NCI-H2029 (cell line): ENCODE measurements around the gene RNF224.

Source experiments
- DNase-seq: peaks from one replicate; lab custom pipeline; 2025; lab: John Stamatoyannopoulos, UW

RNF224 gene

DNA sequence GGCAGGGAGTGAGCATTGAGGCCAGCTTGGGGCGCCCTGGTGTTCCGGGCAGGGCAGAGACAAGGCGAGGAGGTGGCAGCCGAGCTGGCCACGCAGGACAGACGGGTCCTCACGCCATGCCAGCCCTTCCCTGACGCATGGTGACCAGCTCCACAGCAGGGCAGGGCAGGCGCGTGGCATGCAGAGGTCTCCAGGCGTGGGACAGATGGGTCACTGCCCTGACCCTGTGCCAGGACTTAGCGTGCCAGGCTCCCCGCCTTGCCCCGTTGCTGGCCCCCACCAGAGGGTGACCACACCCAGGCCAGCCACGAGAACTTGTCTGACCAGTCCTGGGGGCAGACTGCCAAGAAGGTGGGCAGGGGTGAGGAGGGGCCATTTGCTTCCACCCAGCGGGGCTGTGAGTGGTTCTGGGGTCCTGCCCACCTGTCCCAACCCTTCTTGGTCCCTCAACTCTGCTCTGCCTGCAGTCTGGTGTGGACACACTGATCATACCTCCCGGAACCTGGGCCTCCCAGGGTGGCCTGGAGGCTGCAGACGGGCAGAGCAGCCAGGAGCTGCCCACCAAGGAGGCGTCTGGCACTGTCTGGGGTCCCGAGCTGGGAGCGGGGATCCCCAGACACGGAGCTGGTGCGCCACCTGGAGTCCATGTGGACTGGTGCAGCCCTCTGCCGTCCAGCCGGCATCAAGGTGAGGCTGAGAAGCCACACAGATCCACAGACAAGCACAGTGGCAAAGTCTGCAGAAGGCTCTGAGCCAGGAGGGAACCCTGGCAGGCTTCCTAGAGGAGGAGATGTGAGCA, at the start of gene RNF224:
RNF224 (plus strand) TSS at position 449 of the 799 bp plus-strand sequence. CDS start 834 bp downstream, outside the sequence.
- DNase-seq = peak; percentile 68

DNA sequence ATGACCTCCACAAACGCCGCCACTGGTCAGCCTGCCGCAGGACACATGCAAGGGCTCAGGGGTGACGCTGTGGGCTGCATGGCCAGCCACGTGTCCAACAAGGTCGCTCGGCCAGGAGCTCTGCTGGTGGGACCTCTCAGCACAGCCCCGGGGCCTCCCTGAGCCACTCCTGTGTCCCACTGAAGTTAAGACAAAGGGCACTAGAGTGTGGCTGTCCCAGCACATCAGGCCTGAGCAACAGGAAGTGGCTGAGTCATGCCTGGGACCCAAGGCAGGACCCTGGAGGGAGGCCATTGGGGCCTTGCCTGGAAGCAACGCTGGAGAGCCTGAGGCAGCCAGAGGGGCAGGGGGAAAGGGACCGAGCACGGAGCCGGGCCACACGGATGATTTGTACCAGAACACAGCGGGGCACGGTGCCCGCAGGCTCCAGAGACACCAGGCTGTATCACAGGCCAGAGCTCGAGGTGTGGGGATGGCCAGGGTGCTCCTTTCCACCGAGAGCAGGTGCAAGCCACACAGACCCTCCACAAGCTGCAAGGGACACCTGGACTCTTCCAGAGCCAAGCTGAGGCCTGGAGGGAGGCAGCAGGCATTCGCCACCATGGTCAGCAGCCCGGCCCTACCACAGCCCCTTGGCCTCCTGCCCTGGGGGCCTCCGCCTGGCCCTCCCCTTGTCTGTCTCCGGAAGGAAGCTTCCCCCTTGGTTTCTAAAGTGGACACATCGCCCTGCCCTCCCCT, 48.9 kb upstream of the RNF224 start:
- no peak for DNase-seq

DNA sequence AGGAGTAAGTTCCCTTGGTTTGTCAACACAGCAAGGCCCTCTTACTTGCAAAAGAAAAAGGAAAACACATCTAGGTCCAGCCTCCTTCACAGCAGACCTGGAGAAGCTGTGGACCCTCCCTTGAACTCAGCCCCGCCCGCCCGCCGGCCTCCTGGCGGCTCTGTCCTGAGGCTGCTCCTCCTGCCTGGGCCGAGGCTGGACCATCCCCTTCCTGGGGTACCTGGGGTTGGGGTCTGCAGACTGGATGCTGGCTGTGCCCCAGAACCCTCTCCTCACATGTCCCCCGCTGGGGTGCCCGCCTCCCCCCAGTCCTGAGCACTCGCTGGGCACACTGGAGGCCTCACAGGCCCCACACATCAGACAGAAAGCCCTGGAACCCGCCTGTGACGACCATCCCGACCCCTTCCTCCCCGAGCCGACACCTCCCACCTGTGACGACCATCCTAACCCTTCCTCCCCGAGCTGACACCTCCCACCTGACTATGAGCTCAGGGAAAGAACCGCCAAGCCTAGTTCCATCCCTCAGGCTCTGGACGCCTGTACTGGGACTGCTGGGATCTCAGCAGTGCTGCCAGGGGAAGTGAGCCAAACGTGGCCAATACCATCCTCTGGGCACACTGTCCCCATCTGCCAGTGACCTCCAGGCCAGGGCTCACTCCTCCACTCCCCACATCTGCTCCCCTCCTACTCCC, 48.2 kb upstream of the RNF224 start:
- DNase-seq = no peak

DNA sequence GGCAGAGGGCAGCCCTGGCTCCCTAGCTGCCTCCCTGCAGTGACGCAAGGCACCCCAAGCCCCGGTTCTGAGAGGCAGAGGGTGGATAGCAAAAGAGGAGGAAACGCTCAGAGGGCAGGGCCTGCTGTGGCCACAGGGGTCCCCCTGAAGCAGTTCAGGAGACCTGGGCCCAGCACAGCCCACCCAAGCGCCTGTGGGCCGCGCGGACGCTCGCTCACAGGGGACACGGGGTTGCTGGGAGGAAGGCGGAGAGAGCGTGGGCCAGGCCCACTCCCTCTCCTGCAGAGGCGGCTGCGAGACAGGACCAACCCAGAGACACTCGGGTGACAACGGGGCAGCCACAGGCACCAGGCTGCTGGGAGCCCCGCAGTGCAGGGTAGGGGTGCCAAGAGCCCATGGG, 47.5 kb upstream of the RNF224 start:
- DNase-seq = no peak

DNA sequence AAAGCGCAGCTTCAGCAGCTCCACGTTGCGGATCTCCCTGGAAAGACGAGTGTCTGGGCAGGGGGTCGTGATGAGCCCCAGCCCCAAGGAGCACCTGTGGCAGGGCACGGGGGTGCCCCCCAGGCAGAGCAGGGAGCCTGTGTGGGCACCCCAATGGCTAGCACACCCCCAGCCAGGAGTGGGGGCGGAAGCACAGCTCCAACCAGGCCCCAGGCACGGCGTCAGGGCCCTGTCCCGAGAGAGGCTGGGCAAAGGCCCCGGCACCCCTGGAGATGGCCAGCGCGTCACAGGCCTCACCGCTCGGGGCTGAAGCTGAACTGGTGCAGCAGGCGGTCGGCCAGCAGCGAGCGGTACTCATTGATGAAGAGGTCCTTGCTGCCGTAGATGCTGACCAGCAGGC, 46.8 kb upstream of the RNF224 start:
- no peak for DNase-seq

DNA sequence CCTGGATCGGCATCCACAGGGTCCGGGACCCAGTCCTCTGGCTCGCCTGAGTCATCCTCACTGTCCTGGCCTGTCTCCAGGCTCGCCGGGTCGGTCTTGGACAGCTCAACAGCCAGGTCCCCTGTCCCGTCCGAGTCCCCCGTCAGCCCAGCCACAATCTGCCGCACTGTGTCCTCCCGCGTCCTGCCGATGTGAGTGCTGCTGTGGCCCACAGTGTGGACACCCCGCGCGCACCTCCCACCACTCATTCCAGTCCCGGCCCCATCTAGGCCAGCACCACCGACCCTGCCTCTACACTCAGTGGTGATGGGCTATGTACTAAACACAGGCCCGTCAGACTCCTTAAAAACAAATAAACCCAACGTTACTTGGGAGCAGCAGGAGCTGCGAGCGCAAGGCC, 45.6 kb upstream of the RNF224 start:
- no peak for DNase-seq

DNA sequence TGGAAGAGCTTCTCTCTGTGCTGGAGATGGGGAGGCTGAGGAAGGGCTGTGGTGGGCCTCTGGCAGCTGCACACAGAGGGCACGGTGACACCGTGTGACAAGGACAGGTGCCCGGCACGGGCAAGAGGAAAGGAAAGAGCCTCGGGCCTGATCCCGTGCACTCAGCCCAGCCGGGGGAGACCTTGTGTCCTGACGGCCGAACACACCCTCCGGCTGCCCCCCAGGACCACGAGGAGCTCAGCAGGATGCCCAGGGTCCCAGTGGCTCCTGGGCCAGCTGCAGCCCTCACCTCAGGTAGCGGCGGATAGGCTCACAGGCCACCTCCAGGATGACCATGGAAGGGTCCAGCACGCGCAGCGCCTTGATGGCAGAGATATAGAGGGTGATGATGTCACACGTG, 44.5 kb upstream of the RNF224 start:
- DNase-seq = no peak

DNA sequence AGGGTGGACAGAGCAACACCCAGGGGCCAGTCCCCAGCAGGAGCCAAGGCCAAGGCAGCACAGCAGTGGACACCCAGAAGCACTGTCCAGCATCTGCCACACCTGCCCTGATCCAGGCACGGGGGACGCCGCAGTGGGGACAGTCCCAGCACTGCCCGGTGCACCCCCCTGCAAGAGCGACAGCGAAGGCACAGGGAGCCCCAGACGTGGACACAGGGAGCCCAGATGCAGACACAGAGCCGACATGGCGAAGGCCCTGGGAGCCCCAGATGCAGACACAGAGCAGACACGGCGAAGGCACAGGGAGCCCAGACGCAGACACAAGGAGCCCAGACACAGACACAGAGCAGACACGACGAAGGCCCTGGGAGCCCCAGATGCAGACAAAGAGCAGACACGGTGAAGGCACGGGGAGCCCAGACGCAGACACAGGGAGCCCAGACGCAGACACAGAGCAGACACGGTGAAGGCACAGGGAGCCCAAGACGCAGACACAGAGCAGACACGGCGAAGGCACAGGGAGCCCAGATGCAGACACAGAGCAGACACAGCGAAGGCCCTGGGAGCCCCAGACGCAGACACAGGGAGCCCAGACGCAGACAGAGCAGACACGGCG, 43.2 kb upstream of the RNF224 start:
- no peak for DNase-seq

DNA sequence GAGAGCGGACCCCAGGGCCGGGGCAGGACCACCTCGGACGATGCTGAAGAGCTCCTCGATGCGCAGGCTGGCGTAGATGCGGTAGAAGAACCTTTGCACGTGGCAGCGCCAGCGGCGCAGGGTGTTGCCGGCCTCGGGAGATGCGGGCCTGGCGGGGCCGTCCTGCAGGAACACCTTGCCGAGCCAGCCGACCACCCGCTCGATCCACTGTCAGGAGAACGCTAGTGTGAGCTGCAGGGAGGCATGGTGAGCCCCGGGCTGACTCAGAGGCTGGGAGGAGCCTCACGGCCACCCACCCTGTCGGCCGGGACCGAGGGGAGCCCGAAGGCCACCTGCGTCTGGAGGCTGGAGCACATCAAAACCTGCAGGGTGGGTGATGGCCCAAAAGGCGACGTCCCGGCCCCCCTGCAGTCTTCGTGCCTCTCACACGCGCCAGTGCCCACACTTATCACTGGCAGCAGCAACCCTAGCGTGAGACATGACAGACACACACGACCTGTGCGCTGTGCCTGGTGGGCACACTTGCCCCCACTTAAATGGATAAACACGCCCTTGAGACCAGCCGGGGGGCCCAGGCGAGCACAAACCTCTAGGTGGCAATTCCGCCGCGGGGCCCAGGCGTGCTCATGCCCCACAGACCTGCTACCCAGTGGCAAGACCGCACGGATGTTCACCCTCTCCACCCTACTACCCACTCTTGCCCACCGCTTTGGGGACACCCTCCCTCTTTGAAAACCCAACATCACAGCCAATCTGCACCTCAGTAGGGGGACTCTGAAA, 42.2 kb upstream of the RNF224 start:
- DNase-seq = no peak

DNA sequence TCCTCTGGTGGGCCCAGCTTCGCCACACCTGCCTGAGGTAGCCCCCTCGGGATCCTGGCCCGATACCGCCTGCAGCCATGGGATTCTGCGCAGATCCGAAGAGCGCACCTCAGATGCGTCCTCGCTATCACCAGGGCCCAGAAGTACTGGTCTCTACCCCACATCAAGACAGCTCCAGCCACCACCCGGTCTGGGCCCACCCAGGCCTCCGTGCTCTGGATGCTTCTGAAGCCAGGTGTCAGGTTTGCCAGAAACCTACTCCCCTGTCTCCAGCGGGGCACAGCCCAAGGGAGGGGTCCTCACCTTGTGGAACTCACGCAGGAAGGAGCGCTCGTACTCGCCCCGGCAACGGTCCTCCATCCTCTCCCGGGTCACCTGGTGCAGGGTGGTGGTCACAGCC, 41.4 kb upstream of the RNF224 start:
- DNase-seq = no peak

DNA sequence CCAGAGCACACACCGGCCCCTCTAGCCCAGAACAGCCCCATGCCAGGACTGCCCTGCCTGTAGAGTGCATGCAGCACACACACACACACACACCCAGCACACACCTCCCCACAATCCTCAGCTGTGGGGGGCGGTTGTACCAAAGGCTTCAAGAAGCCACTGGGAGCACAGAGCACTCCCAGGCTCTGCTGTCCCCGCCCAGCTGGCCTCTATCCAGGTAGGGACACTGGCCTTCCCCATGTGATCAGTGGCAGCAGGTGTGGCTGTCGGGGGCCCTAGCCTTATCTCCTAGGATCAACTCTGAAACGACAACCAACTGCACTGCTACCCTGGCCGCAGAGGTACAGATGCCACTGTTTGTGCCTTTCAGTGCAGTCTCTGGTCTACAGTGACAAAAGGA, 40.9 kb upstream of the RNF224 start:
- DNase-seq = peak; percentile 38

DNA sequence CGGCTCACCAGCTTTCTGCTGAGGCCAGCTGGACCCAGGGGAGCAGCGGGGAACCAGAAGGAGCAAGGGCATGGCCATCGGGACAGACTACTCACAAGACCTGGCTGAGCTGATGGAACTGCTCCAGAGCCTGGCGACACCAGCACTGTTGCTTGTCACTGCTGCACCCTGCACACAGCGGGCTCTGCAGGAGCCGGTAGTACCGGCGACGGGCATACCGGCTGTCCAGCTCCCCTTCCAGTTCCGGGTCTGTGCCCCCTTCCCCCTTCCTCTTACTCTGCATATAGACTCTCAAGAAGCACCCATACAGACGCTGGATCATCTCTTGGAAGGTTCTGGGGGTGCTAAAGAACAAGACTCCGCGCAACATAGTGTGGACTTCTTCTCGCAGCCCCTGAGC, 39.9 kb upstream of the RNF224 start:
- no peak for DNase-seq

DNA sequence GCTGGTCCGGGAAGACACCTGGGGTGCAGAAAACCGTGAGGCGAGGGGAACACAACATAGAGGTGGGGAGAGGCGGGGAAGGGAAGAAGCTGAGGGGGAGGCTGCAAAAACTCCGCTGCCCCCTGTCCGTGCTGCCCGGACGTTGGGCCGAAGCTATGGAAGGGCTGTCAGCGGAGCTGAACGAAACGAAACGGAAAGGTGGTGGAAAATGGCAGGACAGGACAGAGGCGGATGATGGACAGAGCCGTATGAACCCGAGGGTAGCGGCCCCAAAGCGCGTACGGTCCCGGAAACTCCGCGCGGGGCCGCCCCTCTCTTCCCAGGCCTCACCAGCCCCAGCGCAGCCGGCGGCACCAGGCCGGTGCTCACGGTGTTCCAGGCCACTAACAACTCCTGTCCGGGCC, 39.2 kb upstream of the RNF224 start:
- DNase-seq = no peak

DNA sequence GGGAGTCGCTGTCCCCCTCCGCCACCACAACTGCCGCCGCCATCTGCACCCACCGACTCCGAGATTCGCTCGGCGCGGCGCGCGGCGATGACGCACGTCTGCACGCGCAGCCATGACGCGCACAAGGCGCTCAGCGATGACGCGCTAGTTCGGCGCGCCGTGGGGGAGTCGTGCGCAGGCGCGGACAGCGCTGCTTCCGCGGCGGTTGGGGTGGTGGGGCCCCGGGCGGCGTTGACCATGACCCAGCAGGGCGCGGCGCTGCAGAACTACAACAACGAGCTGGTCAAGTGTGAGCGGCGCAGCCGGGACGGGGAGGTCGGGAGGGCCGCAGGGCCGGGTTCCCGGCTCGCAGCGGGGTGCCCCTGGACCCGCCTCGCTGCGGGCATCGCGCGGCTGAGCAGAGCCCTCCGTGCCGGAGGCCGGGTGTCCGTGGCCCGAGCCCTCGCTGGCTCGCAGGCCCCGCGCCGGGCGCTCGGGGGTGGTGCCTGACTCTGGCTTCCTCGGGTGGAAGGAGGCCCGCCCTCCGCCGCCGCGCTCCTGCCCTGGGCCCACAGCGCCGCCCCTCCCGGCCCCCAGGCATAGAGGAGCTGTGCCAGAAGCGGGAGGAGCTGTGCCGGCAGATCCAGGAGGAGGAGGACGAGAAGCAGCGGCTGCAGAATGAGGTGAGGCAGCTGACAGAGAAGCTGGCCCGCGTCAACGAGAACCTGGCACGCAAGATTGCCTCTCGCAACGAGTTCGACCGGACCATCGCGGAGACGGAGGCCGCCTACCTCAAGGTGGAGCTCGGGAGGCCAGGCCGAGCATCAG, 38.6 kb upstream of the RNF224 start, which contains the start of the genes ANAPC2 and SSNA1:
ANAPC2 (minus strand) TSS at position 71 of the 807 bp plus-strand sequence; CDS start at position 43, 28 bp downstream.
SSNA1 (plus strand) TSS at position 187 of the 807 bp plus-strand sequence; CDS start at position 238, 51 bp downstream.
- peak; percentile 90 for DNase-seq

DNA sequence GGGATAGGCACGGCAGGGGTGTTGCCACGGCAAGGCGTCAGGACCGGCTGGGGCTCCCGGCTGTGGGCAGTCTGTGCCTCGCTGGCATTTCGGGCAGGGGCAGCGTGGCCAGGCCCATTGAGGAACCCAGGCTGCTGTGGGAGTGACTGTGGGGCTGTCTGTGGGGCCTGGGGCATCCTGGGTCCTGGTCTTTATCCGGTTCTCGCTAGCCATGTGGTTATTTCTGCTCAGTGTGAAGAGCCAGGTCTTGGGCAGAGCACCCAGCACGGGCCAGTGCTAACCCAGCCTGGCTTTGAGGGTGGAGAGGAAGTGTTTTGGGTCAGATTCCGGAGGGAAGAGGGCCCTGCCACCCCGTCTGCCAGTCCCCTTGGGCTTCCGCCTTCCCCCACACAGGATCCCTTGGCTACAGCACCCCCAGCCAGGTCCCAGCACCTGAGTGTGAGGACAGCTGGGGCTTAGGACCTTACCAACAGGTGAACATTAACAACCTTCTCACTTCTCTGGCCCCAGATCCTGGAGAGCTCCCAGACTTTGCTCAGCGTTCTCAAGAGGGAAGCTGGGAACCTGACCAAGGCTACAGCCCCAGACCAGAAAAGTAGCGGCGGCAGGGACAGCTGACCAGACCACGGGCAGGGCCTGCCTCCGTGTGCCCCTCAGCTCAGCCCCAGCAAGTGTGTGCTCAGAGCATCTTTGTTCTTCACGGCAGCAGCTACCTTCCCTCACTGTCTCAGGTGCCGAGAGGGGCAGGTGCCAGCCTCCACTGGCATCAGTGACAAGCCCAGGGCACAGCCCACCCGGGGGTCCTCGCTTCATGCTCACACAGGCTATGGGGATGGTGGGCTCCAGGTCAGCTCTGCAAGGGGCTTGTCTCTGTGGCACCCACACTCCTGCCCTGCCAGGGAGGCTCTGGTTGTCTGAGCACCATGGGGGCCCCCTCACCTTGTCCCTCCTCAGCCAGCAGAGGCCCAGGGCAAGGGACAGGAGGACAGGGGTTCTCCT, 37.7 kb upstream of the RNF224 start:
- no peak for DNase-seq

DNA sequence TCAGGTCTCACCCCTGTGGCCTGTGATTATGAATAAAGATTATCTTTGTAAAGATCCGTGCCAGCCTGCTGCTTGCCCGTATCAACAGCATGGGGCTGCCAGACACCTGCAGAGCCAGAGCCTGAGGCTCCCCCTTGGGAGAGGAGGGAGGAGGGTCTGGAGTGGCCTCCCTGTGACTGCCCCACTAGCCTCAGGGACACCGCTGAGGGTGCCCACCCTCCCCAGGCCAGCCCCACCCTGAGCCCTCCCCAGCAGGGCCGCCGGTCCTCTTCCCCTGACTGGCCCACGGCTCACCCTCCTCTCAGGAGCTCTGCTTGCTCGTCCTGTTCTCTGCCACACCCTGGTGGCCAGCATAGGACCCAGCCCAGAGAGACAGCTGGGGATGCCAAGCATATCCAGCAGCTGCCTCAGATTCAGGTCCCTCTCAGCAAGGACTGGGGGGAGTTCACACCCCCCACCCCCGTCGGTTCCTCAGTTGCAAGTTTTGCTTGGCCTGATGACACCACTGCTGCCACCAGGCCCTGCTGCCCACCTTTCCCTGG, 36.9 kb upstream of the RNF224 start:
- no peak for DNase-seq

DNA sequence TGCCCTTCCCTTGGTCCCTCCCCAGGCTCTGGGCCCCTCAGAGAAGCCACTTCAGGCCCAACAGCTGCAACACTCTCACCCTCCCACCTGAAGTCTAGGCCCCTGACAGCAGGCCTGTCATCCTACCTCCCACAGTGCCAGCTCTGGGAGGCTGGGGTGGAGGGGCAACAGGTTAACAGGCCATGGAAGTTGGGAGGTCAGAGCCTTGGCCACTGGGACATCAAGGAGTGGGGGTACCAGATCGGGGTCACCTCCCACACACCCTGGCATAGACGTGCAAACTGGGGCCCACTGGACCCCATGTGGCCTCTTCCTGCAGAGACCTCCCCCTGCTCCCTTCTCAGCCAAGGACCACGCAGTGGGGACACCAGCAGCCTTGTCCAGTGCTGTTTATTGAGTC, 36.1 kb upstream of the RNF224 start:
- DNase-seq = no peak

DNA sequence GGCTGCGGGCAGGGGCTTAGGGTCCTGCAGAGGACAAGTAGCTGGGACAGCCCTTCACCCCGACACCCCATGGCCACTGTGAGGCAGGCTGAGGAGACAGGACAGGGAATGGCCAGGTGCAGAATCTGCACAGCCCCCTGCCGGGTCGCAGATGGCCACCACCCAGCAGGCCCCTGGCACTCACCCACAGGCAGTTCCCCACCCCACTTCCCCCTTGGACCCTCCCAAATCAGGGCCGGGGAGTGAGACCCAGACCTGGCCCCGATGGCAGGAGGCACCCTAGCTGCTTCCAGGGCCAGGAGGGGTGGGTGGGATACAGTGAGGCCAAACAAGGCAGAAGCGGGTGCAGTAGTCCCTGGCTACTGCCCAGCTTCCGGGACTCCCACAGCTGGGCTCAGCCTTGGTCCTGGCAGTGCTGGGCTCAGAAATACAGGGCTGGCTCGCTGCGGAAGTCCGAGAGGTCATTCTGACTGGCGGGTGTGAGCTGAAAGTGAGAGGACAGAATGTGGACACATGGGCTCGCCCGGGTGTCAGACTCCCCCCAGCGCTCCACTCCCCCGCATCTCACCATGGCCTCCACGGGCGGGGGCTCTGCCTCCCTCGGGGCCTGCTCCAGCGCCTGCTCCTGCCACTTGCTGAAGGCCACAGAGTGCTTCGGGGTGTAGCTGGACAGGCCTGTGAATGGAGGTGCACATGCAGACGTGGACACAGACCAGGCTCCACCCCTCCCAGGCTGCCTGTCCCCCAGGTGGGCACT, 35.4 kb upstream of the RNF224 start:
- no peak for DNase-seq
